NCI-H446 treated with DMSO at 0.1 percent for 48 hours (cell line): ENCODE data around the gene MFAP2.
A peak's percentile ranks its signal among the peaks of the same experiment; 100 is the strongest.
"Not testable (repeated sequence)": the region's sequence is repeated elsewhere in the genome, so short reads cannot be mapped to it uniquely, and the experiment has no call there.

Source experiments
- DNase-seq: peaks from one replicate; lab custom pipeline; 2025; lab: John Stamatoyannopoulos, UW

The MFAP2 gene

GRCh38 chr1:16961297-16962133, 18.9 kb downstream of the MFAP2 start:
- DNase-seq: no peak

- no peak for DNase-seq
Observed at GRCh38 chr1:16960560-16961296, 19.7 kb downstream of the MFAP2 start.

GRCh38 chr1:16958475-16958874, 21.9 kb downstream of the MFAP2 start:
- DNase-seq: no peak

DNA sequence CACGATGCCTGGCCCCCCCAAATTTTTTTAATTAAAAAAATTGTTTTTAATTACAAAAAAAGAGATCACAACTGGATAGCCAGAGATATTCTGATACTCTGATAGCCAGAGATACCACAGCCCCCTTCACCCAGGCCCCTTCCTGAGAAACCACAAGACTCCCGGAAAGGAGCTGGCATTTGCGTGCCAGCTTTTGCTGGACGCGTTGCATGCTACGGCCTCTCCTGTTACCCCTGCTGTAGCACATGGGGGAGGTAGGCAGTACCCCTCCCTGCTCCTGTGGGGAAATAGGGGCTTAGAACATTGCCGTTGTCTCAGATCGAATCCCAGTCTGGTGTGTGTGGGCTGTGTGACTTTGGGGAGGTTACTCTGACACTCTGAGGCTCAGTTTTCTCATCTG, 22.7 kb downstream of the MFAP2 start:
- no peak for DNase-seq

GRCh38 chr1:16956775-16957174, 23.6 kb downstream of the MFAP2 start:
- DNase-seq: no peak

DNA sequence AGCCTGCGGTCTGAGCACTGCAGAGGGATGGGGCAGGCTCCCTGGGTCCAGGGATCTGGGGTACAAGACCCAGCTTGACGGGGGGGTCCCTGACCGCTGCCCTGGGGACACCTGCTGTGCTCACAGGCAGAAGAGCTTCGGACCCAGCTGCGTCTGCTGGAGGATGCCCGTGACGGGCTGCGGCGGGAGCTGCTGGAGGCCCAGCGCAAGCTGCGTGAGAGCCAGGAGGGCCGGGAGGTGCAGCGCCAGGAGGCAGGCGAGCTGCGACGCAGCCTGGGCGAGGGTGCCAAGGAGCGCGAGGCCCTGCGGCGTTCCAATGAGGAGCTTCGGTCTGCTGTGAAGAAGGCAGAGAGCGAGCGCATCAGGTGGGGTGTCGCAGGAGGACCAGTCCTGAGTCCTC, 25.2 kb downstream of the MFAP2 start:
- DNase-seq: no peak

DNA sequence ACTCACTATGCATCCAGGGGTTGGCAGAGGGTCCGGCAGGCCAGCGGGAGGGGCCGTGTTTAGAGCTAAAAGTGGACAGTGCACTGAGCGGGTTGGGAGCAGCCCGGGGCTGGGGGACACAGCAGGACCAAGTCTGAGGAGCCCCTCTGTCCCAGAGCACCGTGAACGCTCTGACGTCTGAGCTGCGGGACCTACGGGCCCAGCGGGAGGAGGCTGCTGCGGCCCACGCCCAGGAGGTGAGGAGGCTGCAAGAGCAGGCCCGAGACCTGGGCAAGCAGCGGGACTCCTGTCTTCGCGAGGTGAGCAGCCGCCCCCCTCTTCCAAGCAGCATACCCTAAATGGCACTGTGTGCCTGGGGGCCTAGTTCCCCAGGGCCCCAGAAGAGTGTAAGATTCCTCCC, 25.8 kb downstream of the MFAP2 start:
- no peak for DNase-seq

DNA sequence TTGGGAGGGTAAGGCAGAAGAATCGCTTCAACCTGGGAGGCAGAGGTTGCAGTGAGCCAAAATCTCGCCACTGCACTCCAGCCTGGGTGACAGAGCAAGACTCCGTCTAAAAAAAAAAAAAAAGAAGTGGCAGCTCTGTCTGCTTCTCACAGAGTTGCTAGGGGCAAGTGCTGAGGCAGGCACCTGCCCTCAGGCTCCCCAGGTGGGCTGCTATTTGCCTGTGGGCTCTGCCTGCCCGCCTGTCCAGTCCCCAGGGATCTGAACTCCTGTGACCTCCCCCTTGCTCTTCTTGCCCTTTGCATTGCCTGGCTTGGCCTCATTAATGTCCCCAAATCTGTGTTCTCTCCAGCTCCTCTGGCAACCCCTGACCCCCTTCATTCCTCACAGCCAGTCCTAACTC, 28.0 kb downstream of the MFAP2 start:
- not testable (repeated sequence) for DNase-seq

DNA sequence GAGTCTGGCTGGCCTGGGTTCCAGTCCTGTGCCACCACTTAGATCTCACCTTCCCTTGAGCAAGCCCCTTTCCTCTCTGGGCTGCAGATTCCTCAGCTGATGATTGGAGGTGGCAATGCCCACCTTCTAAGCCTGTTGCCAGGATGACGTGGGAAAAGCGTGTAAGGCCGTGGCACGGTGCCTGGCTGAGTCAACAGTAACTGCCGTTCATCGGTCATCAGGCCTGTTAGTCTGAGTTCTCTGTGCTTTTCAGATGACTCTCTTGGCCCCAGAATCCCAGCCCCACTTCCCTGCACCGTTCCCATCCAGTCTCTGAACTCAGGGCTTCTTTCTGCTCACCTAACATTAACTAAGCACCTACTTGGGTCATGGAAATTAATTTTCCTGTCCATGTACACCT, 31.4 kb downstream of the MFAP2 start:
- DNase-seq: peak; percentile 29

DNA sequence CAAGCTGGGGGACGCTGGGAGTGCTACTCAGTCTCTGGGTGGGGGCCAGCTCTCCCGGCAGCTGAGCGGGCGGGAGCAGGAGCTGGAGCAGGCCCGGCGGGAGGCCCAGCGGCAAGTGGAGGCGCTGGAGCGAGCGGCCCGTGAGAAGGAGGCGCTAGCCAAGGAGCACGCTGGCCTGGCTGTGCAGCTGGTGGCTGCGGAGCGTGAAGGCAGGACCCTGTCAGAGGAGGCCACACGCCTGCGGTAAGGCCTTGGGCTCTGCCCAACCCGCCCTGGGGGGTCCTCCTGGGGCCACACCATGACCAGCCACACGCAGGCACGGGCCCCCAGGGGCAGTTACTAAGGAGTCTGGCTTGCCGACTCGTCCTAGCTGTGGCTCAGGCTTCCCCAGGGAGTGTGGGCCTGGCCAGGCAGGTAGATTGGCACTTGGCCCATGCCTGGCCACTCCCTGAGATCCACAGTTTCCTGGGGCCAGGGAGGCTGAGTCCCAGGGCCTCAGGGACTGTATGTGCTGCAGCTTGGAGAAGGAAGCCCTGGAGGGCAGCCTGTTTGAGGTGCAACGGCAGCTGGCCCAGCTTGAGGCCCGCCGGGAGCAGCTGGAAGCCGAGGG, 32.0 kb downstream of the MFAP2 start:
- DNase-seq: peak; percentile 60

DNA sequence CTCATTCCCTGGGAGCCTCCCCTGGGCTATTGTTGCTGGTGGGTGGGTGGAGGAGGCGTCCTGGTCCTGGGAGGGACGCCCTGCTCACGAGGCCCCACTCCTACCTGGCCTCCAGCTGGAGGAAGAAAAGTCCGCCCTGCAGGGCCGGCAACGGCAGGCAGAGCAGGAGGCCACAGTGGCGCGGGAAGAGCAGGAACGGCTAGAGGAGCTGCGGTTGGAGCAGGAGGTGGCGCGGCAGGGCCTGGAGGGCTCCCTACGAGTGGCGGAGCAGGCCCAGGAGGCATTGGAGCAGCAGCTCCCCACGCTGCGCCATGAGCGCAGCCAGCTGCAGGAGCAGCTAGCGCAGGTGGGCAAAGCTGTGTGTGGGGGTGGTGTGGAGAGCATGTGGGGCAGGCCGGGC, 33.8 kb downstream of the MFAP2 start:
- no peak for DNase-seq

DNA sequence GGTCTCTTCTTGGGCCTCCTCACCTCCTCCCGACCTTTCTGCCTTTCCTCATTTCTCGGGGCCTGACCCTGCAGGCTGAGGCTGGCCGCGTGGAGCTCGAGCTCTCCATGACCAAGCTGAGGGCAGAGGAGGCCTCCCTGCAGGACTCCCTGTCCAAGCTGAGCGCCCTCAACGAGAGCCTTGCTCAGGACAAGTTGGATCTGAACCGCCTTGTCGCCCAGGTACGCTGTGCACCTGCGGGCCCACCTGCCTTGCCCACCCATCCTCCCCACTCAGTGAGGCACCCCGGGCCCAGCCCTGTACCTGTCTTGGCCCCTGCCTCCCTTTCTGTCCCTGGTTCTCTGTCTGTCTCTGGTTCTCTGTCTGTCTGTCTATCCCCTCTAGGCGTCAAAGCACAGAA, 34.2 kb downstream of the MFAP2 start:
- DNase-seq: not testable (repeated sequence)

- not testable (repeated sequence) for DNase-seq
Observed at GRCh38 chr1:16945512-16945911, 34.9 kb downstream of the MFAP2 start.

- no peak for DNase-seq
Observed at GRCh38 chr1:16944038-16944437, 36.4 kb downstream of the MFAP2 start.

DNA sequence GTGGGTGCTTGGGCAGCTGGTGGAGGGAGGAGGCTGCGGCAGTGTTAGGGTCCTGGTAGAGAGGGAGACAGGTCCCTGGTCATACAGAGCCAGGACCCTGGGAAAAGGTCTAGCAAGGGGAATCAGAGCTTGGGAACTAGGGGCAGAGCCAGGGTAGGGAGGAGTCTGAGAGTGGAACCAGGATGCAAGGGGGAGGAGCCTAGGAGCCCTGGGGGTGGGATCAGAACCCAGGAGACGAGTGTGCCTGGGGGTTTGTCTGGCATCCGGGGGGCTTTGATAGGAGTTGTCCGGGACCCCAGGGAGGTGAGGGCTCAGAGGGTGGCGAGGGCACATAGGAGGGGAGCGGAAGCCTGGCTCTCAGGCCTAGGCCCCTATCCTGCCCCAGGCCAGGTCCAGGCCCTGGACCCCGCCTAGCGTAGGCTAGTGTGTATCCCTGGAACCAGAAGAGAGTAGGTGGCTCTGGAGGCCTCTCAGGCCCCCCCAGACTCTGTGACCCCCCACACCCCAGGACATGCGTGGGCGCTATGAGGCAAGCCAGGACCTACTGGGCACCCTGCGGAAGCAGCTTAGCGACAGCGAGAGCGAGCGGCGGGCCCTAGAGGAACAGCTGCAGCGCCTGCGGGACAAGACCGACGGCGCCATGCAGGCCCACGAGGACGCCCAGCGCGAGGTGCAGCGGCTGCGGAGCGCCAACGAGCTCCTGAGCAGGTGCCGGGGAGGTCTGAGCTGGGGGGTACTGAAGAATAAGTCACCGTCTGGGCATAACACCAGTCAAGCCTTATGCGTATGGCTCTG, 40.8 kb downstream of the MFAP2 start:
- DNase-seq: not testable (repeated sequence)

- no peak for DNase-seq
Observed at GRCh38 chr1:16938351-16939321, 41.8 kb downstream of the MFAP2 start.

DNA sequence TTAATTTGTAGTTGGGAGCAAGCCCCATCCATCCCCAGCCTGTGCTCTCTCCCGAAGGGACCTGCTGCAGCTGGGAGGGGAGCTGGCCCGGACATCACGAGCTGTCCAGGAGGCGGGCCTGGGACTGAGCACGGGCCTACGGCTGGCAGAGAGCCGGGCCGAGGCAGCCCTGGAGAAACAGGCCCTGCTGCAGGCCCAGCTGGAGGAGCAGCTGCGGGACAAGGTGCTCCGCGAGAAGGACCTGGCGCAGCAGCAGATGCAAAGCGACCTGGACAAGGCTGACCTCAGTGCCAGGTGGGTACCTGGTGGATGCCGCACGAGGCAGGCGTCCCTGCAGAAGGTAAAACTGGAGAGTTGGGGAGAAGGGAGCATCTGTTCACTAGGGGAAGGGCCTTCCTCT, 43.8 kb downstream of the MFAP2 start:
- not testable (repeated sequence) for DNase-seq

GRCh38 chr1:16933945-16934344, 46.5 kb downstream of the MFAP2 start:
- not testable (repeated sequence) for DNase-seq

DNA sequence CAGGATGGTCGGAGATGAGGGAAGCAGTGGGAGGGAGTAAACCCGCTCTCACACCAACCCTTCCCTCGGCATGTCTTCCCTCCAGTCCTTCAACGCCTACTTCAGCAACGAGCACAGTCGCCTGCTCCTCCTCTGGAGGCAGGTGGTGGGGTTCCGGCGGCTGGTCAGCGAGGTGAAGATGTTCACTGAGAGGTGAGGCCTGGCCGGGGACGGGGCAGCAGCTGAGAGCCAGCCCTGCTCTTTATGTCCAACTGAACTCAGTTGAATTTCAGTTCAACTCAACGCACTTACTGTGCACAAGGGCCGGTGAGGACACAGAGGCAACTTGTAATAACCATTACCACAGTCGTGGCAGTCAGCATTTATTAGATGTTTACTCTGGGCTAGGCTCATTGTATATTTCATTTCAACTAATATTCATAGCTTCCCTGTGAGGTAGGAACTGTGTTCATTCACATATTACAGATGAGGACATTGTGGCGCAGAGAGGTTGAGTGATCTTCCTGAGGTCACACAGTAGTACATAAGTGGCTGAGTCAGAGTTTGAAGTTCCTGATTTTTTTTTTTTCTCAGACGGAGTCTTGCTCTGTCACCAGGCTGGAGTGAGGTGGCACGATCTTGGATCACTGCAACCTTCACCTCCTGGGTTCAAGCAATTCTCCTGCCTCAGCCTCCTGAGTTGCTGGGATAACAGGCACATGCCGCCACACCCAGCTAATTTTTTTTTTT, 49.0 kb downstream of the MFAP2 start:
- not testable (repeated sequence) for DNase-seq
